OCI-LY7 (cell line): ENCODE results near the gene TST. TPM values are rescaled to one million over a fixed set of nuclear protein-coding genes. Genes with fewer than 3 reads are reported as not detected.

ENCODE experiments used
- BruUV-seq: library from RNA; stranded (reverse); fragments of 400-500 nt; replicated peaks from 2 replicates; lab custom pipeline; 2021; lab: Mats Ljungman, UMichigan
- CTCF ChIA-PET: fragments of 300-600 bp; sonication (Branson Sonifier 250); formaldehyde crosslinking; loops from one replicate; lab custom pipeline; 2022; ENCODE audit warnings: antibody characterized with exemption; ENCODE audit not compliant: unreplicated experiment; lab: Charles Lee
- POLR2A ChIA-PET: fragments of 300-600 bp; sonication (Branson Sonifier 250); formaldehyde crosslinking; loops from one replicate; lab custom pipeline; 2022; ENCODE audit warnings: antibody characterized with exemption; lab: Charles Lee
- DNase-seq: peaks from one replicate; pipeline ENCODE4 v3.0.0-alpha.2; 2015; ENCODE audit warnings: low spot score
- H2AFZ ChIP-seq: fragments of 200-600 bp; sonication (generic), shearing (Covaris generic); 2 replicates; pipeline ENCODE4 v1.6.1; 2014; ENCODE audit warnings: mild to moderate bottlenecking, antibody characterized with exemption, low read length, moderate library complexity
- H3K27ac ChIP-seq: fragments of 200-600 bp; sonication (generic); 2 replicates; pipeline ENCODE4 v1.5.1; 2014; ENCODE audit warnings: mixed run types, low read depth, mild to moderate bottlenecking, moderate library complexity, low read length, inconsistent platforms; ENCODE audit not compliant: poor library complexity, severe bottlenecking
- H3K36me3 ChIP-seq: fragments of 200-600 bp; sonication (generic); 2 replicates; pipeline ENCODE4 v1.6.1; 2014; ENCODE audit warnings: mild to moderate bottlenecking, antibody characterized with exemption, low read length, moderate library complexity, mixed read lengths; ENCODE audit not compliant: insufficient read depth
- H3K4me1 ChIP-seq: fragments of 200-600 bp; sonication (generic); 2 replicates; pipeline ENCODE4 v1.5.1; 2014; ENCODE audit warnings: mild to moderate bottlenecking, low read length; ENCODE audit not compliant: insufficient read depth, poor library complexity, severe bottlenecking
- H3K4me2 ChIP-seq: fragments of 200-600 bp; sonication (generic); 2 replicates; pipeline ENCODE4 v1.6.1; 2014; ENCODE audit warnings: mild to moderate bottlenecking, low read length
- H3K4me3 ChIP-seq: fragments of 200-600 bp; sonication (generic); 2 replicates; pipeline ENCODE4 v1.5.1; 2014; ENCODE audit warnings: mild to moderate bottlenecking, low read depth, low read length; ENCODE audit not compliant: poor library complexity, severe bottlenecking
- H3K79me2 ChIP-seq: fragments of 200-600 bp; sonication (generic); 2 replicates; pipeline ENCODE4 v1.6.1; 2016; ENCODE audit warnings: low read depth, mild to moderate bottlenecking, low read length, moderate library complexity, mixed read lengths; ENCODE audit not compliant: insufficient read depth
- H3K9me2 ChIP-seq: fragments of 200-600 bp; sonication (generic); 2 replicates; pipeline ENCODE4 v1.6.1; 2016; ENCODE audit warnings: mild to moderate bottlenecking, low read length, mixed read lengths; ENCODE audit not compliant: insufficient read depth
- H3K9me3 ChIP-seq: fragments of 200-600 bp; sonication (generic); 2 replicates; pipeline ENCODE4 v1.6.1; 2014; ENCODE audit warnings: mild to moderate bottlenecking, mixed run types, low read length, mixed read lengths
- H4K20me1 ChIP-seq: fragments of 200-600 bp; sonication (generic); 2 replicates; pipeline ENCODE4 v1.6.1; 2014; ENCODE audit warnings: mild to moderate bottlenecking, antibody characterized with exemption, low read length, moderate library complexity, mixed read lengths; ENCODE audit not compliant: insufficient read depth
- CTCF ChIP-seq: fragments of 200-600 bp; sonication (generic); conservative IDR thresholded peaks from 2 replicates; pipeline ENCODE4 v1.5.1; 2014; ENCODE audit warnings: mild to moderate bottlenecking, antibody characterized with exemption, low read length, moderate library complexity, mixed read lengths
- EZH2phosphoT487 ChIP-seq: fragments of 200-600 bp; sonication (generic); IDR thresholded peaks from 2 replicates; pipeline ENCODE4 v1.6.1; 2018; ENCODE audit warnings: low read depth, borderline replicate concordance, mild to moderate bottlenecking, mixed run types, antibody characterized with exemption, low read length, moderate library complexity, mixed read lengths
- intact Hi-C: fragments of 100-400 bp; cut with micrococcal nuclease; formaldehyde crosslinking; loops from one replicate; pipeline ENCODE4 v1.10.0; 2022; ENCODE audit not compliant: unreplicated experiment
- total RNA-seq, 2 experiments: library from RNA; depleted of rRNA in 1 of 2; stranded (reverse); fragments of >200 nt in 1 of 2; shearing (Covaris generic) in 1 of 2; gene quantifications; 2 replicates each; pipeline ENCODE4 v1.2.3, GENCODE V29; 2014 to 2022

Gene TST
- total RNA-seq, 2 experiments from 2014 or later: 36.0 to 41.5 TPM

- peaks cover 15% of the 10 kb centered on the region for H3K36me3 ChIP-seq
- no peaks in the 10 kb centered on the region for H3K9me3 ChIP-seq
- H2AFZ ChIP-seq: no peak overlapping the region
- TF ChIP-seq CTCF (no peak), EZH2phosphoT487 (no peak)
- CTCF ChIA-PET: no interaction called here
- no peak for DNase-seq
- H4K20me1 ChIP-seq: no peaks in the 10 kb centered on the region
- intact Hi-C loops: no loop called here
- H3K4me1 ChIP-seq: peaks cover 6% of the 10 kb centered on the region
- BruUV-seq: no TSS peak
- H3K79me2 ChIP-seq: peaks cover 6% of the 10 kb centered on the region; the same call in 1 of the 2 replicates
- no peak overlapping the region for H3K4me2 ChIP-seq
- H3K27ac ChIP-seq: no peak overlapping the region
- POLR2A ChIA-PET: no interaction called here
- no peak overlapping the region for H3K4me3 ChIP-seq
- no peaks in the 10 kb centered on the region for H3K9me2 ChIP-seq
Measured at GRCh38 chr22:37024339-37025157, 5.3 kb upstream of the TST start.

GRCh38 chr22:37023743-37024338 is 4.6 kb upstream of the TST start:
- Histone ChIP-seq H3K79me2 (peaks cover 6% of the 10 kb centered on the region; the same call in 1 of the 2 replicates), H3K9me2 (no peaks in the 10 kb centered on the region), H3K4me1 (peaks cover 7% of the 10 kb centered on the region), H3K36me3 (peaks cover 12% of the 10 kb centered on the region), H4K20me1 (no peaks in the 10 kb centered on the region), H2AFZ (no peak overlapping the region), H3K27ac (no peak overlapping the region), H3K9me3 (no peaks in the 10 kb centered on the region), H3K4me2 (no peak overlapping the region), H3K4me3 (no peak overlapping the region)
- POLR2A ChIA-PET: no interaction called here
- no TSS peak for BruUV-seq
- no peak for TF ChIP-seq EZH2phosphoT487
- no peak for TF ChIP-seq CTCF
- intact Hi-C loops: no loop called here
- DNase-seq: no peak
- CTCF ChIA-PET: no interaction called here
